NCI-H526 (cell line): ENCODE measurements around the gene TEX44.

Experiments
- DNase-seq, 2 experiments: peaks; one replicate each; lab custom pipeline; 2025; lab: John Stamatoyannopoulos, UW

TEX44 gene

DNA sequence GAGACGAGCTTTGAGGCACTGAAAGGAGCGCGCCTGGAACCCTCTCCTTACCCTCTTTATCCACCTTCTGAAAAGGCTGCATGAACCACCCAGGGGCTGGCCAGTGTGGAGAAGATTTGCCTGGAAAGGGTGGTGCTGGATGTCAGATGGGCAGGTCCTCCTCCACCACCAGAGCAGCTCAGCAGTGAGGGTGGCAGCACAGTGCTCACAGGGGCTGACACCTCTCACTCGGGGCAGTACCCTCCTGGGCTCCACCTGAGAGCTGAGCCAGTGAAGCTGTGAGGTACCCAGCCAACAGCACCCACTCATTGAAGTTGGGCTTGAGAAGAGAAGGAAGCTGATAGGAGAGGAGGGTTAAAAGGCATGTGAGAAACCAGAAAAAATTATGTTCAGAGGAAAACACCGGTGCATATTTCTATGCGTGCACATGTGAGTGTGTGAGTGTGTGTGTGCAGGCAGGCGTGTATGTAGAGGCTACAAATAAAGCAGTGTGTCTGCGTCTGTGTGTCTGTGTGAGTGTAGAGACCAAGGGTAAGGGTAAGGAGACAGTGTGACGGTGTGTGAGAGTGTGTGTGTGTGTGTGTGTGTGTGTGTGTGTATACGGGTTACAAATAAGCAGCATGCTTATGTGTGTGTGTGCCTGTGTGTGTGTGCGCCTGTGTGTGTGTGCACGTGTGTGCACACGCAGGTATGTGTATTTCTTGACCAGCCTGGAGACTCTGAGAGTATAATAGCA lies 40.7 kb downstream of the TEX44 start:
- no peak for DNase-seq

DNA sequence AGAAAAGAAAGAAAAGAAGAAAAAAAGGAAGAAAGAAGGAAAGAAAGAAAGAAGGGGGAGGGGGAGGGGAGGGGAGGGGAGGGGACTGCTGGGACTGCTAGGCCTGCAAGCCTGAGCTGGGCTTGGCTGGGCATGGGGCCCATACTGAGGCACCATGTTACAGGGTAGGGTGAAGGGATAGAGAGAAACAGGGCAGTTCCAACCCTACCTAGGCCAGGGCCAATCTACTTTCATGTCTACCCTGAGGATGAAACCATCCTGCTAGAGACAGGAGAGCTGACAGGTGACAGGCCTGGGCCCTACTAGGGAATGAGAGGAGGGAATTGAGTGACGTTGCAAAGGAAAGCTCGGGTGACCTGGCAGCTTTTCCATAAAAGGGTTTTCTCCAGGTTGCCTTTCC lies 41.7 kb downstream of the TEX44 start:
- no peak for DNase-seq

DNA sequence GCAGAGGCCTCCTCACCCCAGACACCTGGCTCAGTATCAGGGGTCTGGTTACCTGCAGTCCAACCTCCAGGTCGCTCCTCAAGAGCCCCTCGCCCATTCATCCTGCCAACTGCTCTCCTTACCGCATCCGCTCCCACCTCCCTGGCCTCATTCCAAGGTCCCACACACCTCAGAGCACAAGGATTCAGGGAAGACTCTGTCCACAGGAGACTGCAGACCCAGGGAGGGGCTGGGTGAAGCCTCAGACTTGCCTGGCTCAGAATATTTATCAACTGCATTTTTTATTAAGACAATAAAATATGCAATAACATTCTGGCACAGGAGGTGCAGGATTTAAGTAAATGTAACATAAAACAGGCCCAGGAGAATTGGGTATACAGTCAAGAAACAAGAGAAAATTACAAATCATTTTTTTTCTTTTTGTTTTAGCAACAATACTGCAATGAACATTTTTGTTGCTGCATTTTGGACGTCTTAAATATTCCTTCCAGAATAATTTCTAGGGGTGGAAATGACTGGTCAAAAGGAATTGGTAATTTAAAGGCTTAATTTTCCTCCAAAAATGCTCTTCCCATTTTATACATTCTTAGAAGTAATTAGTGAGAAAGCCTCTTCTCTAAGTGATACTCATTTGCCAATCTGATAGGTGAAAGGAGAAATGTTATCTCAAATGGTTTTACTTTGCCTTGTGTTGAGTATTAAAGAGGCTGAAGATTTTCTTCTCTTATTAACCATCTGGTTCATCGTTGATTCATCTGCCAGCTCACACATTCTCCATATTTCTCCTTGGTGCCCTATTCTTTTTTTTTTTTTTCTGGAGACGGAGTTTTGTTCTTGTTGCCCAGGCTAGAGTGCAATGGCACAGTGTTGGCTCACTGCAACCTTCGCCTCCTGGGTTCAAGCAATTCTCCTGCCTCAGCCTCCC lies 42.5 kb downstream of the TEX44 start:
- DNase-seq = no peak

DNA sequence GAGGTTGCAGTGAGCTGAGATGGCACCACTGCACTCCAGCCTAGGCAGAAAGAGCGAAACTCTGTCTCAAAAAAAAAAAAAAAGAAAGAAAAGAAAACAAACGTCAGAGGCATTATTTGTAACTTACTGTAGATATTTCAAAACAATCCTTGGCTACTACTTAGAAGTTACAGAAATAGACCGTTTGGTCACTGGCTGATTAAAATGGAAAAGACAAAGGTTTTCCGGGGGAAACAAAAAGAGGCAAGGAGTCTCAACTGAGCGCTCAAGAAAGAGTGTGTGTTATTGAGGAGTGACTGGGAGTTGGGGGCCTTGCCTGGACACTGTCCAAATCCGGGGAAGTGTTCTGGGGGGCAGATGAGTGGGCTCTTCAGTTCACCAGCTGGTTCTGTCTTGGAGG lies 47.6 kb downstream of the TEX44 start:
- no peak for DNase-seq

DNA sequence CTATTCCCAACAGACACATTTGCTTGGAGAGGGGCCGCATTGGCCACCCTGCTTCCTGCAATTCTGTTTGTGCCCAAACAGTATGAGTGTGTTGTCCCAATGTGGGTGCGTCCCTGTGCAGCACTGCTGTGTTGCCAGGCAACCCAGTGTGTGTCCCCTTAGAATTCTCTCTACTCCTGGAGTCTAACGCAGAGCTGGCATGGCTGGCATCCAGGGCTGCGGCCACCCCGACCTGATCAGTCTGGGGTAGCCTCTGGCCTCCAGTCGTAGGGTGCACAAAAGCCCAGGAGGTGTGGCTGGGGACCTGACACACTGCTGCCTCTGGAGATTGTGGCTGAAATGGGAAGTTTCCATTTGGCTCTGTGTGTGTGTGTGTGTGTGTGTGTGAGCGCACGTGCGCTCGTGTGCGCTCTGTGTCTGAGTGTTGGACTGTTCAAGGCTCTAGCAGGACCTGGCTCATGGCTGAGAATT lies 48.0 kb downstream of the TEX44 start:
- DNase-seq = no peak

DNA sequence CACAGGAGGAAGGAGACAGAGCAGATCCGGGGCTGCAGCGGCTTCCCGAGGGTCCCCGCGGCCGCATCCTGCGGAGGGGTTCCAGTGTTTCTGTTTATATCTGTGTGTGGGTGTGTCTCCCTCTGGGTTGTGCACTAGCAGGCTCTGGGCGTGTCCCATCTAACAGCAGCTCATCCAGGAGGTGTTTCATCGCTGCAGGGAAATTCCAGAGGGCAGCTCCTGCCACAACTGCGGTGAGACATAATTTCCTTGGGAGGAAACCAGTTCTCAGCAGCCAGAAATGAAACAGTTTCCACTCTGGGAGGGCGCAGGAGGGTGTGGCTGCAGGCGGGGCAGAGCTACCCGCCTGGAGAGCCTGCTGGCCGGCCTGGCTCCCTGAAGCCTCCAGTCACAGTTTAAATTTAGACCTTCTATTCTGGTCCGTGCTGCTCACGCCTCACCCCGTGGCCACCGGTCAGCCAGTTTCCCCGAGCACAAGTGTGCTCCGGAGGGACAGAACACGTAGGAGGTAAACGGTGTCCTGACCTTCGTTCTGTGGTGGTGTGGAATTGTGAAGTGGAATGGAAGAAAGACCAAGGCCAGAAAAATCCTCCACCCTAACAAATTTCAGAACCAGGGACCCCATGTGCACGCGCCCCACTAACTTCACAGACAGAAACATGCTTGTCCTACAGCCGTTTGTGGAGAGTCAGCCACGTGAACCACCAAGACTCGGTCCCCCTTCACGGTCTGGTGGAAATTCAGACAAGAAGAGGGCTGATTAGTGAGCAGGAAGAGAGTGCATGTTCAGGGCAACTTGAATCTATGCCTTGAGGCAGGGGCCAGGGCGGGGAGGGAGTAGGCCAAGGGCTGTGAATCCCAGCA lies 50.2 kb downstream of the TEX44 start:
- peak; percentile 74 to 87 for DNase-seq

DNA sequence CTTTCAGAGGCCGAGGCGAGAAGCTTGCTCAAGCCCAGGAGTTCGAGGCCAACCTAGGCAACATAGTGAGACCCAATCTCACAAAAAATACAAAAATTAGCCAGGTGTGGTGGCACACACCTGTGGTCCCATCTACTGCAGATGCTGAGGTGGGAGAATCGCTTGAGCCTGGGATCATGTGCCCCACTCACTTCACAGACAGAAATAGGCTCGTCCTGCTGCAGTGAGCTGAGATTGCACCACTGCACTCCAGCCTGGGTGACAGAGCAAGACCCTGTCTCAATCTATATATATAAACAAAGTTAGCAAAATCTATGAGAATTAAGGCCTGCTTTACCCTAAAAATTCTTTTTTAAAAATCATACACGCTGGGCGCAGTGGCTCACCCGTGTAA lies 50.8 kb downstream of the TEX44 start:
- no peak for DNase-seq
